ENCODE data around the gene NDUFB11.

DNA sequence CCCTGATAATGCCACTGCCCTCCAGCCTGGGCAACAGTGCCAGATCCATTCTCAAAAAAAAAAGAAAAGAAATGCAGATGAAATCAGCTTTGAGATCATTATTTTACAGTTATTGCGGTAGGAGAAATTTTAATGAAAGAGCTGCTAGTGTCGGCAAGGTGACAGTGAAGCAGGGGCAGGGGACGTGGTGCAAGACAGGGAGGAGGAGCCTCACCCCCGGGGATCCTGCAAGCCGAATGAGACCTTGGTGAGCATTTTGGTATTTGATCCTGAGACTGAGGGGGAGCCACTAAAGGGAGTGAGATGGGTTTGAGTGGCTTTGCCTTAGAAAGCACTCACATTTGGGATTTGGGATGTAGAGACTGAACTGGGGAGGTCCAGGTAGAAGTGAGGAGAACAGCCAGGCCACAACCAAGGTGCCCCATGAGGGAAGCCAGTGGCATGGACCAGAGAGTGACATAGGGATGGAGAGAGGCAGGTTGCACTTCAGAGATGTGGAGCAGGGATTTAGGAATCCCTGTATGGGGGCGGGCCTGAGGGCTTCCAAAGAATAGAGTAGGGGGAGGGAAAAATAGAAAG lies 24.1 kb upstream of the NDUFB11 start:
- TF ChIP-seq, protein P1, sequence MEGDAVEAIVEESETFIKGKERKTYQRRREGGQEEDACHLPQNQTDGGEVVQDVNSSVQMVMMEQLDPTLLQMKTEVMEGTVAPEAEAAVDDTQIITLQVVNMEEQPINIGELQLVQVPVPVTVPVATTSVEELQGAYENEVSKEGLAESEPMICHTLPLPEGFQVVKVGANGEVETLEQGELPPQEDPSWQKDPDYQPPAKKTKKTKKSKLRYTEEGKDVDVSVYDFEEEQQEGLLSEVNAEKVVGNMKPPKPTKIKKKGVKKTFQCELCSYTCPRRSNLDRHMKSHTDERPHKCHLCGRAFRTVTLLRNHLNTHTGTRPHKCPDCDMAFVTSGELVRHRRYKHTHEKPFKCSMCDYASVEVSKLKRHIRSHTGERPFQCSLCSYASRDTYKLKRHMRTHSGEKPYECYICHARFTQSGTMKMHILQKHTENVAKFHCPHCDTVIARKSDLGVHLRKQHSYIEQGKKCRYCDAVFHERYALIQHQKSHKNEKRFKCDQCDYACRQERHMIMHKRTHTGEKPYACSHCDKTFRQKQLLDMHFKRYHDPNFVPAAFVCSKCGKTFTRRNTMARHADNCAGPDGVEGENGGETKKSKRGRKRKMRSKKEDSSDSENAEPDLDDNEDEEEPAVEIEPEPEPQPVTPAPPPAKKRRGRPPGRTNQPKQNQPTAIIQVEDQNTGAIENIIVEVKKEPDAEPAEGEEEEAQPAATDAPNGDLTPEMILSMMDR (IDR thresholded peaks at IDR 0.05) = no peak
- no peak for TF ChIP-seq POLR2A (IDR thresholded peaks at IDR 0.05)

All from vagina (tissue), 2 donors.